Activated T-cell treated with anti-CD3 and anti-CD28 coated beads, Interleukin-2, amount 50 U/mL, for 72 hours (primary cell): Measurements from ENCODE around the gene MYH14. TPM values are rescaled to one million over a fixed set of nuclear protein-coding genes. Genes with fewer than 3 reads are reported as not detected.
"Not testable (repeated sequence)": the region's sequence is repeated elsewhere in the genome, so short reads cannot be mapped to it uniquely, and the experiment has no call there.

ENCODE experiments used
- ATAC-seq, 2 donors: fragments of 150-1000 bp; cut with Tn5 transposase; replicated peaks in 1 of 2; 2 replicates each; pipeline ENCODE4 v1.10.0; 2021; ENCODE audit warnings: moderate library complexity in 2 of 2, mild to moderate bottlenecking in 1 of 2
- DNase-seq, 2 donors: peaks; one replicate each; pipeline ENCODE4 v3.0.0; 2021 to 2022; ENCODE audit warnings: mixed read lengths in 1 of 2
- H3K27ac Mint-ChIP-seq: one replicate; pipeline ENCODE4 v1.8.0; 2022; ENCODE audit warnings: mild to moderate bottlenecking, moderate library complexity, mixed read lengths
- H3K27me3 Mint-ChIP-seq: one replicate; pipeline ENCODE4 v1.8.0; 2022; ENCODE audit warnings: low read depth, mixed read lengths
- H3K36me3 Mint-ChIP-seq, 2 donors: one replicate each; pipeline ENCODE4 v1.8.0; 2022; ENCODE audit warnings: mixed read lengths in 2 of 2, mild to moderate bottlenecking in 1 of 2; ENCODE audit not compliant: insufficient read depth in 2 of 2
- H3K4me1 Mint-ChIP-seq: one replicate; pipeline ENCODE4 v1.8.0; 2022; ENCODE audit warnings: low read depth, mixed read lengths
- H3K4me3 Mint-ChIP-seq, 2 donors: one replicate each; pipeline ENCODE4 v1.8.0; 2022; ENCODE audit warnings: mild to moderate bottlenecking in 2 of 2, mixed read lengths in 2 of 2, moderate library complexity in 2 of 2
- H3K9me3 Mint-ChIP-seq, 2 donors: one replicate each; pipeline ENCODE4 v1.8.0; 2022; ENCODE audit warnings: mixed read lengths in 2 of 2
- total RNA-seq, 2 donors: library from RNA; stranded (reverse); gene quantifications; one replicate each; pipeline ENCODE4 v1.2.3, GENCODE V29; 2022

MYH14 gene
- total RNA-seq, 2 donors from 2014 or later, result not detected

DNA sequence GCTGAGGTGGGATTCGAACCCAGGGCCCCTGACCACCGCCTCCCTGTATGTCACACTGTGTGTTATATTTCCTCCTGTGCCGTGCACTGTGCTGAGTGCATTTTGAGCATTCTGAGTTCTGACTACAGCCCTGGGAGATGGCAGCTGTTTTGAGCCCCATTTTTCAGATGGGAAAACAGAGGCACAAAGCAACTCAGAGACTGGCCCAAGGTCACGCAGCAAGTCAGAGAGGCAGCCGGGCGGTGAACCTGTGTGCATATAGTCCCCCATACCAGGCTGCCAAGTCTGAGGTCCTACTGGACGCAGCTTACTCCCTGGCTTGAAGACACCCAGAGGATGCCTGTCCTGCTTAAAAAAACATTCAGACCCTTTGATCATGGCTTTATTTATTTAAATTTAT is 17.7 kb downstream of the MYH14 start:
- Mint-ChIP-seq H3K4me3 (no peak overlapping the region), H3K4me1 (no peaks in the 10 kb centered on the region), H3K27ac (no peak overlapping the region), H3K9me3 (peaks cover 1 to 5% of the 10 kb centered on the region in 2 donors), H3K36me3 (peaks cover 0 to 3% of the 10 kb centered on the region in 2 donors), H3K27me3 (peaks cover 6% of the 10 kb centered on the region)
- ATAC-seq, result no peak
- DNase-seq, result no peak

DNA sequence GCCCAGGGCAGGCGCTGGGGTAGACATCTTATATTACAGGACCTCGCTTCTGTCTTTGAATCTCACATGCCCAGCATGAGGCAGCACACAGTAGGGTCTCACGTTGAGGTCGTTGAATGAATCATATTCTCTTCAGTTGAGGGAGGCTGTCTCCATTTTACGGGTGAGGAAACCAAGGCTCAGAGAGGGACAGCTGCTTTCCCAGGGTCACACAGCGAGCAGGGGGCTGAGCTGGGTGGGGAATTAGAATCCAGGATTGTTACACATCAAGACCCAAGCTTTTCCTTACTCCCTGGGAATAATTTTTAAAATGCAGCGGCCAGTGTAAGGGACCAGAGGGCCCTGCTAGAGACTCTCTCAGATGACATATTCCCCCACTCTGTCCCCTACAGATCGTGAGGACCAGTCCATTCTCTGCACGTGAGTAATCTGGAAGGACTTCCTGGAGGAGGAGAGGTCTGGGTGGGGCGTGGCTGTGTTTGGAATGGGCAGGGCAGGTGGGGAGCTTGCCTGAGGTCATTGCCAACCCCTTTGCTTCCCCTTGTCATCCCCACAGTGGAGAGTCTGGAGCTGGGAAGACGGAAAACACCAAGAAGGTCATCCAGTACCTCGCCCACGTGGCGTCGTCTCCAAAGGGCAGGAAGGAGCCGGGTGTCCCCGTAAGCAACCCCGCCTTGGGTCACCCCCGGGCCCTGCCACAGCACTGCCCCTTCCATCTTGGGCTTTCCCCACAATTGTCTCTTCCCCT is 19.4 kb downstream of the MYH14 start:
- H3K4me3 Mint-ChIP-seq, result no peak overlapping the region
- no peak overlapping the region for H3K27ac Mint-ChIP-seq
- H3K9me3 Mint-ChIP-seq, result peaks cover 1 to 5% of the 10 kb centered on the region in 2 donors
- DNase-seq, result no peak
- no peak for ATAC-seq
- no peaks in the 10 kb centered on the region for H3K27me3 Mint-ChIP-seq
- peaks cover 0 to 3% of the 10 kb centered on the region in 2 donors for H3K36me3 Mint-ChIP-seq
- H3K4me1 Mint-ChIP-seq, result no peaks in the 10 kb centered on the region

DNA sequence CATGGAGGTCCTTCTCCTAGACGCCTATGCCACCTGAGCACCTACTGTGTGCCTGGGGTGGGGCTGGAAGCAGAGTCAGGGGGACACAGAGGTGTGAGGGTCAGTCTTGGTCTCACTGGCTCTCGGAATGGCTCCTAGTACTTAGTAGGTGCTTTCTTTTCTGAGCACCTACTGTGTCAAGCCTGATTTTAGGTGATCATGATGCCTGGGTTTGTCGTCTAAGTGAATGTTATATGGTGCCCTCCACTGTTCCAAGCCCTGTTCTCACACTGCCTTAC is 20.0 kb downstream of the MYH14 start:
- peaks cover 1 to 5% of the 10 kb centered on the region in 2 donors for H3K9me3 Mint-ChIP-seq
- H3K4me1 Mint-ChIP-seq, result no peaks in the 10 kb centered on the region
- ATAC-seq, result no peak
- no peaks in the 10 kb centered on the region for H3K27me3 Mint-ChIP-seq
- no peak for DNase-seq
- no peak overlapping the region for H3K4me3 Mint-ChIP-seq
- no peak overlapping the region for H3K27ac Mint-ChIP-seq
- peaks cover 0 to 3% of the 10 kb centered on the region in 2 donors for H3K36me3 Mint-ChIP-seq

DNA sequence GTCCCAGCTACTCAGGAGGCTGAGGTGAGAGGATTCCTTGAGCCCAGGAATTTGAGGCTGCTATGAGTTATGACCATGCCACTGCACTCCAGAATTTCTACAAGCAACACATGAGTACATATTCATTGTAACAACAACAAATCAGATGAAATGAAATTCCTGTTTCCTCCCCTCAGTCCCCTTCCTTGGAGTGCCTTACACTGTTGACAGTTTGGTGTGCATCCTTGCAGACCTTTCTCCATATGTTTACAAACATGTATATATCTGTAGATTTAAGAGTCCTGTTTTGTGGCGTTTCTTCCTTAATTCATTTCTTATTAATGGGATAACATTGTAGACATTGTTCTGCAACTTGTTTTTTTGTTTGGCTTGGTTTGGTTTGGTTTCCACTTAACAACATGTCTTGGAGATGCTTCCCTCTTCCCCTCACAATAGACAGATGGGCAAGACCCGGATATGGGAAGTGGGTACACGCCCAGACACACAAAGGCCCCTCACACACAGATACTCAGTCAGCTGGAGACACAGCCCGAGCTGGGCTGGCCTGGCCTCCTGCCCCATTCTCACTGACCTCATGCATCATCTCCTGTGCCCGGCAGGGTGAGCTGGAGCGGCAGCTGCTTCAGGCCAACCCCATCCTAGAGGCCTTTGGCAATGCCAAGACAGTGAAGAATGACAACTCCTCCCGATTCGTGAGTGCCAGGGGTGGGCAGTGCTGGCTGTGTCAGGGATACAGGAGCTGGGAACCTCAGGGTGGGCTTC is 21.7 kb downstream of the MYH14 start:
- Mint-ChIP-seq H3K27me3 (no peaks in the 10 kb centered on the region), H3K27ac (no peak overlapping the region), H3K4me1 (no peaks in the 10 kb centered on the region), H3K4me3 (no peak overlapping the region), H3K36me3 (peaks cover 0 to 3% of the 10 kb centered on the region in 2 donors), H3K9me3 (peaks cover 1 to 5% of the 10 kb centered on the region in 2 donors)
- ATAC-seq, result no peak
- DNase-seq, result no peak

DNA sequence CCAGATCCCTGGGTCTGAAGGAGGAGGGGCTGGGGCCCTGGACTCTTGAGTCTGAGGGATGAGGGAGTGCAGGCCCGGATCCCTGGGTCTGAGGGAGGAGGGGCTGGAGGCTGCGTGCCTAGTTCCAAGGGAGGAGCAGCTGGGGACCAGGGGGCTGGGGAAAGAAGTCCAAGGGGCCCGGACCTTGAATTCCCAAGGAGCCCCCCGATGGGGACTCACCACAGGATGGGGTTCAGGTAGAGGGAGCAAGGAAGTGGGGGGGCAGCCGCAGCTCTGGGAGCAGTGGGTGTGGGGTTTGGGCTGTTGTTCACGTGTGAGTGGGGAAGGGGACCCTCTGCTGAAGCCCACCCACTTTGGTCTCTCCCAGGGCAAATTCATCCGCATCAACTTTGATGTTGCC is 23.1 kb downstream of the MYH14 start:
- no peak overlapping the region for H3K4me3 Mint-ChIP-seq
- ATAC-seq, result no peak

DNA sequence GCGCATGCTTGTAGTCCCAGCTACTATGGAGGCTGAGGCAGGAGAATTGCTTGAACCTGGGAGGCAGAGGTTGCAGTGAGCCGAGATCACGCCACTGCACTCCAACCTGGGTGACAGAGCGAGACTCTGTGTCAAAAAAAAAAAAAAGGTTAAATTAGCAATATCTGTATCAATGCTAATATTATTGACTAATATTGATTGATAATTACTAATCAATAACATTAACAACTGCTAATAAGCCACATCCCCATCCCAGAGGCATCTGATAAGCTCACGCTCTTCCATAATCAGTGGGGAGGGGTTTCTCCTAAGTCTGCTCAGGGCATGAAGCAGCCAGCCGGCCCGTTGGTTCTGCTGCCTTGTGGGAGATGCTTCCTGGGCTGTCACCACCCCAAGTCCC is 24.7 kb downstream of the MYH14 start:
- not testable (repeated sequence) for H3K27me3 Mint-ChIP-seq, H3K27ac Mint-ChIP-seq, DNase-seq, H3K4me1 Mint-ChIP-seq, H3K9me3 Mint-ChIP-seq, H3K36me3 Mint-ChIP-seq, H3K4me3 Mint-ChIP-seq, ATAC-seq

More for the DNA sequence above, 23.1 kb downstream of the MYH14 start:
- Mint-ChIP-seq H3K4me1 (no peaks in the 10 kb centered on the region), H3K27me3 (no peaks in the 10 kb centered on the region), H3K36me3 (peaks cover 0 to 3% of the 10 kb centered on the region in 2 donors), H3K9me3 (peaks cover 1 to 5% of the 10 kb centered on the region in 2 donors), H3K27ac (no peak overlapping the region)
- no peak for DNase-seq

DNA sequence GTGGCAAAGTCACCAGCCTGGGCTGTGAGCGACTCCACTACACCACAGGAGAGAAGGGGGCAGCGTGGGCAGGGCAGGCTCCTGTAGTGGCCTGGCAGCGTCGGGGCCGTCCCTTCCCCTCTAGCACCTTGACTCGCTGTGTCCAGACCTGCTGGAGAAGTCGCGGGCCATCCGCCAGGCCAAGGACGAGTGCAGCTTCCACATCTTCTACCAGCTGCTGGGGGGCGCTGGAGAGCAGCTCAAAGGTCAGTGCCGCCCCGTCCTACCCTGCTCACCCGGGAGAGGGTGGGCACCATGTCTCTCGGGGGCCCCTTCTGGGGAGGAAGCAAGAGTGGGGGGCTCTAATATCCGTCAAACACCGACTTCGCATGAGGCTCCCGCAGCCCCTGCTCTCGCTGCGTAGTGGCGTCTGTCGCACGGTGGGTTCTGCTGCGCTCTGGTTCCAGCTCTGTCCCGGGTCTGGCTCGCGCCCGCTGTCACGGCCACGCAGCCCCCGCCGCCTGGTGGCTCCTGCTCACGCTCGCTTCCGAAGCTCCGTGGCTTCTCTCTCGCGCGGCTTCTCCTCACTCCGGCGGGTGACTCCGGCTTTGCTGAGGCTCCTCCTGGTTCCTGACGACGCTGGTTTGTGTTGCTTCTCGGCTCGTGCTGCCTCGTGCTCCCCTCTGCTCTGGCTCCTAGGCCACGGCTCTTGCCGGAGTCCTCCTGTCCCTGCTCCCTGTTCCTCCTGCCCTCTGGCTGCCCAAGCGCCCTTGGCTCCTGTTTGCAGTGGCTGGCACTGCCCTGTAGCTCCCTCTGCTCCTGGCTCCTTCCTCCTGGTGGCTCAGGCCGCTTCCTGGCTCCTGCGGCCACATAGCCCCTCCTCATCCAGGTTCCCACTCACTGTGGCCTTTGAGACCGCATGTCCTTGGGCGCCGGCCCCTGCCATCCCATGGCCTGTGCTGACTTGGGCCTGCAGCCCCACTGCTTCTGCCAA is 27.2 kb downstream of the MYH14 start:
- Mint-ChIP-seq H3K9me3 (no peaks in the 10 kb centered on the region), H3K36me3 (no peaks in the 10 kb centered on the region)

DNA sequence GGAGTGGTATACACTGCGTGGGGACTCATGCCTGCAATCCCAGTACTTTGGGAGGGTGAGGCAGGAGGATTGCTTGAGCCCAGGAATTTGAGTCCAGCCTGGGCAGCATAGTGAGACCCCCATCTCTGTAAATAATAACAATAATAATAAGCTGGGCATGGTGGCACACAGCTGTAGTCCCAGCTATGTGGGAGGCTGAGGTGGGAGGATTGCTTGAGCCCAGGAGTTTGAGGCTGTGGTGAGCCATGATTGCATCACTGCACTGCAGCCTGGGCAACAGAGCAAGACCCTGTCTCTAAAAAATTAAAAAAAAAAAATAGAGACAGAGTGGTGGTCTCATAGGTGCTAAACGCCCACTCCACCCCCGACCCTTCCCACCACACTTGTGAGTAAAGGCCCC is 28.0 kb downstream of the MYH14 start:
- H3K9me3 Mint-ChIP-seq, H3K4me1 Mint-ChIP-seq, H3K27me3 Mint-ChIP-seq, H3K36me3 Mint-ChIP-seq, ATAC-seq, H3K4me3 Mint-ChIP-seq, H3K27ac Mint-ChIP-seq, DNase-seq: not testable (repeated sequence)

More for the DNA sequence above, 27.2 kb downstream of the MYH14 start:
- ATAC-seq (no peak), DNase-seq (no peak)
- Mint-ChIP-seq H3K4me1 (no peaks in the 10 kb centered on the region), H3K4me3 (no peak overlapping the region), H3K27ac (no peak overlapping the region), H3K27me3 (no peaks in the 10 kb centered on the region)

DNA sequence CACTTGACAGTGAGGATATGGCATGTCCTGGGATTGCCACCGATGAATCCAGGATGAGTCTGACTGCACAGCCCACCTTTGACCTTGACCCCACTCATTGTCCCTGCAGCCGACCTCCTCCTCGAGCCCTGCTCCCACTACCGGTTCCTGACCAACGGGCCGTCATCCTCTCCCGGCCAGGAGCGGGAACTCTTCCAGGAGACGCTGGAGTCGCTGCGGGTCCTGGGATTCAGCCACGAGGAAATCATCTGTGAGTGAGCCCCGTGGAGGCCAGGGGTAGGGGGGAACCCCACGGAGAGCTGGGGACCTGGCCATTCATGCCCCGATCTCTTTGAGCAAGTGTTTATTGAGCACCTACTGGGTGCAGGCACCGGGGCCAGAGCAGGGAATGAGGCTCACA is 28.4 kb downstream of the MYH14 start:
- no peaks in the 10 kb centered on the region for H3K27me3 Mint-ChIP-seq
- DNase-seq, result no peak
- H3K4me3 Mint-ChIP-seq, result no peak overlapping the region
- H3K36me3 Mint-ChIP-seq, result no peaks in the 10 kb centered on the region
- ATAC-seq, result no peak
- H3K4me1 Mint-ChIP-seq, result no peaks in the 10 kb centered on the region
- H3K27ac Mint-ChIP-seq, result no peak overlapping the region
- no peaks in the 10 kb centered on the region for H3K9me3 Mint-ChIP-seq

DNA sequence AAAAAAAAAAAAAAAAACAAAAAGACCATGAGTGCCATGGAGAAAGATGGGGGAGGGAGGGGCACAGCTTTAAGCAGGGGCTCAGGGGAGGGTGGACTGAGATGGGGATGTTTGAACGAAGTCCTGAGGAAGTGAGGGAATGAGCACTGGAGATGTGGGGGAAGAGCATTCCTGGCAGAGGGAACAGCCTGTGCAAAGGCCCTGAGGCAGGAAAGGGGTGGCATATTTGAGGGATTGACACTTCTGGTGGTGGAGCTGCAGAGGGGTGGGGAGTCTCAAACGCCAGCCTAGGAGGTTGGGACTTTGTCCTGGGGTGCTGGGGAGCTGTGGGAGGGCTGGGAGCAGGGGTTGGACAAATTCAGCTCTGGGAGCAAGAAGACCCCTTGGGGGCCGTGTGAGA is 29.2 kb downstream of the MYH14 start:
- ATAC-seq, result no peak

DNA sequence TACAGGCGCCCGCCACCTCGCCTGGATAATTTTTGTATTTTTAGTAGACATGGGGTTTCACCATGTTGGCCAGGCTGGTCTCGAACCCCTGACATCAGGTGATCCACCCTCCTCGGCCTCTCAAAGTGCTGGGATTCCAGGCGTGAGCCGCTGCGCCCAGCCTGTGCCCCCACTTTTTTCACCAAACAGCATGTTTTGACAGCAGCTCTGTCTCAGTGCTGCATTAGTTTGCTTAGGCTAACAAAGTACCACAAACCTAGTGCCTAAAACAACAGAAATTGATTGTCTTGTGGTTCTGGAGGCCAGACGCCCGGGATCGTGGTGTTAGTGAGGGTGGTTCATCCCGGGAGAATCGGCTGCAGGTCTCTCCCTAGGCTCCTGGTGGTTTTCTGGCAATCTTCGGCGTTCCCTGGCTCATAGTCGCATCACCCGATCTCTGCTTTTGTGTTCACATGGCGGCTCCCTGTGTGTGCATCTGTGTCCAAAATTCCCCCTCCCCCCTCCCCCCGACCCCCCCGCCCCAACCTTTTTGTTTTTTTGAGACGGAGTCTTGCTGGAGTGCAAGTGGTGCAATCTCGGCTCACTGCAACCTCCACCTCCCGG is 30.0 kb downstream of the MYH14 start:
- H3K9me3 Mint-ChIP-seq, result no peaks in the 10 kb centered on the region
- ATAC-seq (no peak), DNase-seq (no peak)
- H3K27me3 Mint-ChIP-seq, result no peaks in the 10 kb centered on the region
- no peak overlapping the region for H3K27ac Mint-ChIP-seq
- H3K4me3 Mint-ChIP-seq, result no peak overlapping the region
- H3K36me3 Mint-ChIP-seq, result no peaks in the 10 kb centered on the region
- no peaks in the 10 kb centered on the region for H3K4me1 Mint-ChIP-seq

More for the DNA sequence above, 29.2 kb downstream of the MYH14 start:
- Mint-ChIP-seq H3K27ac (no peak overlapping the region), H3K9me3 (no peaks in the 10 kb centered on the region), H3K4me3 (no peak overlapping the region), H3K36me3 (no peaks in the 10 kb centered on the region), H3K27me3 (no peaks in the 10 kb centered on the region), H3K4me1 (no peaks in the 10 kb centered on the region)
- no peak for DNase-seq

DNA sequence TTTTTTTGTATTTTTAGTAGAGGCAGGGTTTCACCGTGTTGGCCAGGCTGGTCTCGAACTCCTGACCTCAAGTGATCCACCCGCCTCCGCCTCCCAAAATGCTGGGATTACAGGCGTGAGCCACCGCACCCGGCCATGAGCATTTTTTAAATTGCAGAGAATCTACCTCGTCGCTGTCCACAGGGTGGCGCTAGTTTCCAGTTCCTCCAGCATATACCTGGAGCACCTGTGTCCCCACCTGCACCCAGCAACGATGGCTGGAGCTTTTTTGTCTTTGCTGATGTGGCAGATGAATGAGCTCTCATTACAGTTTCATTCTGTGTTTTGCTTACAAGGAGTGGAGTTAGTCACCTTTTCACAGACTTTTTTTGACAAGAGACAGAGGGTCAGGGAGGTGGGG is 34.1 kb downstream of the MYH14 start:
- H3K27me3 Mint-ChIP-seq, H3K36me3 Mint-ChIP-seq, H3K27ac Mint-ChIP-seq, H3K9me3 Mint-ChIP-seq, H3K4me1 Mint-ChIP-seq, ATAC-seq, H3K4me3 Mint-ChIP-seq: not testable (repeated sequence)
- DNase-seq, result peak; percentile 12 to 29

DNA sequence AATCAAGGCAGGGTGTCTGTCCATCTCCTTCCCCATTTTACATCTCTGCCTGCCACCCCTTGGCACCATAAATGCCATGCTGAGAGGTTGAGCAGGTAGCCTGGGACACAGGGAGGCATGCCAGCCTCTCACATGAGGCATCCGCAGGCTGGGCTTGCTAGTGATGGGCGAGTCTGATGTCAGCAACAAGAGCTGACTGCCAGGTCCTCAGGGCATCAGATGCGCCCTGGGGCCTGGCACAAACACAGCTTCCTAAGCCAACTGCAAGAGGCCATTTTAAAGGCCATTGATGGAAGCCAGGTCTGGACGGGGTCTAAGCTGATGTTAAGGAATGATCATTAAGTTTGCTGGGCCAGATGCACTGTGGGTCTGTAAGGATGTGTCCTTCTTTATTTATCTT is 34.6 kb downstream of the MYH14 start:
- Mint-ChIP-seq H3K27ac (no peak overlapping the region), H3K4me3 (no peak overlapping the region), H3K4me1 (no peaks in the 10 kb centered on the region), H3K27me3 (no peaks in the 10 kb centered on the region), H3K36me3 (no peaks in the 10 kb centered on the region), H3K9me3 (no peaks in the 10 kb centered on the region)
- DNase-seq (no peak), ATAC-seq (no peak)
